G401 (cell line): ENCODE results near the gene PLA2G3. TPM values are rescaled to one million over a fixed set of nuclear protein-coding genes. Genes with fewer than 3 reads are reported as not detected.
"Not testable (repeated sequence)": the region's sequence is repeated elsewhere in the genome, so short reads cannot be mapped to it uniquely, and the experiment has no call there.

Experiments
- DNase-seq: peaks from one replicate; pipeline ENCODE4 v3.0.0-alpha.2; 2015; ENCODE audit warnings: low spot score
- in situ Hi-C: cut with HindIII; loops from 2 replicates; pipeline ENCODE4 v1.10.0; 2016; ENCODE audit warnings: low sequenced_read_pairs, mixed read lengths
- total RNA-seq: library from RNA; depleted of rRNA; stranded (reverse); fragments of >200 nt; shearing (Covaris generic); gene quantifications from 2 replicates; pipeline ENCODE4 v1.2.3, GENCODE V29; 2014

Gene PLA2G3
- total RNA-seq, 1 experiment from 2014 or later = 4.9 TPM

GRCh38 chr22:31105282-31105929 is 34.9 kb downstream of the PLA2G3 start:
- no peak for DNase-seq
- in situ Hi-C loops = no loop called here

- in situ Hi-C loops = no loop called here
- no peak for DNase-seq
Observed at GRCh38 chr22:31104869-31105268, 35.4 kb downstream of the PLA2G3 start.

GRCh38 chr22:31103899-31104694 is 36.2 kb downstream of the PLA2G3 start:
- in situ Hi-C loops = no loop called here
- no peak for DNase-seq

GRCh38 chr22:31103111-31103510 is 37.2 kb downstream of the PLA2G3 start:
- in situ Hi-C loops = no loop called here

GRCh38 chr22:31102441-31103081 is 37.7 kb downstream of the PLA2G3 start:
- in situ Hi-C loops = no loop called here
- DNase-seq = no peak

More at GRCh38 chr22:31103111-31103510, 37.2 kb downstream of the PLA2G3 start:
- no peak for DNase-seq

- in situ Hi-C loops = no loop called here
- no peak for DNase-seq
Observed at GRCh38 chr22:31100762-31101525, 39.4 kb downstream of the PLA2G3 start.

GRCh38 chr22:31099841-31100761 is 40.2 kb downstream of the PLA2G3 start:
- in situ Hi-C loops = no loop called here

GRCh38 chr22:31099386-31099785 is 40.9 kb downstream of the PLA2G3 start:
- DNase-seq = no peak
- in situ Hi-C loops = no loop called here

More at GRCh38 chr22:31099841-31100761, 40.2 kb downstream of the PLA2G3 start:
- DNase-seq = no peak

- DNase-seq = no peak
- in situ Hi-C loops = no loop called here
Observed at GRCh38 chr22:31098632-31099110, 41.6 kb downstream of the PLA2G3 start.

GRCh38 chr22:31097941-31098631 is 42.2 kb downstream of the PLA2G3 start:
- no peak for DNase-seq
- in situ Hi-C loops = no loop called here

- DNase-seq, in situ Hi-C loops: not testable (repeated sequence)
Observed at GRCh38 chr22:31097539-31097938, 42.8 kb downstream of the PLA2G3 start.

- in situ Hi-C loops = no loop called here
- DNase-seq = no peak
Observed at GRCh38 chr22:31096657-31097279, 43.5 kb downstream of the PLA2G3 start.

GRCh38 chr22:31095637-31096249 is 44.6 kb downstream of the PLA2G3 start:
- in situ Hi-C loops = no loop called here
- DNase-seq = no peak

- no peak for DNase-seq
- in situ Hi-C loops = no loop called here
Observed at GRCh38 chr22:31094741-31095140, 45.6 kb downstream of the PLA2G3 start.

GRCh38 chr22:31094021-31094551 is 46.2 kb downstream of the PLA2G3 start:
- in situ Hi-C loops = no loop called here

GRCh38 chr22:31093086-31093850 is 47.0 kb downstream of the PLA2G3 start:
- in situ Hi-C loops = no loop called here
- DNase-seq = peak; percentile 48

More at GRCh38 chr22:31094021-31094551, 46.2 kb downstream of the PLA2G3 start:
- peak; percentile 93 for DNase-seq
